ENCODE results near the gene ZMYND8. TPM values are rescaled to one million over a fixed set of nuclear protein-coding genes. Genes with fewer than 3 reads are reported as not detected.
A peak's percentile ranks its signal among the peaks of the same experiment; 100 is the strongest.

Gene ZMYND8
- polyA plus RNA-seq, 3 donors, result 1.4 to 13.8 (median 5.8) TPM

DNA sequence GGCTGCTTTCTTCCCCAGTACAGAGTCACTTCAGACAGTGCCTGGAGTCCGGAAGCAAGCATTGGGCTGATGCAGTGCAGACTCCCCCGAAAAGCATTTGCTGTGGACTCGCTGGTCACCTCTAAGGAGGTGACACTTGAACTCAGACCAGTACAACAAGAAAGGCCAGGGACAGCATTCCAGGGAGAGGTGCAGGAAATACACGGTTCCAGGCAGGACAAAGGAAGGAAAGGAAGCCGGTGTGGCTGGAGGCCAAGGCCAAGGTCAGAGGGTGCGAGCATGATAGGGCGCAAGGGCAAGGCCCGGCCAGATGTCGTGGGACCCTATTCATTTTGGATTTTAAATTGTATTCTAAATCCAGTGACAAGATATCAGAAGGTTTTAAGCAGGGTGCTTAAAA is 160.9 kb downstream of the ZMYND8 start:
- intact Hi-C loops (cut with micrococcal nuclease), result no loop called here
- Mint-ChIP-seq H3K27ac (peak overlapping the region in 1 of 7 donors; percentile 73), H3K4me3 (no peak overlapping the region), H3K36me3 (no peaks in the 10 kb centered on the region), H3K27me3 (ENCODE audit: low read depth in 3 of 3) (peaks cover 2 to 5% (median 4%) of the 10 kb centered on the region in 3 donors), H3K4me1 (peaks cover 7% of the 10 kb centered on the region), H3K9me3 (no peaks in the 10 kb centered on the region)
- no peaks in the 10 kb centered on the region for H3K4me1 ChIP-seq (ENCODE audit: control insufficient read depth in 1 of 2, insufficient read depth in 2 of 2, low read length in 2 of 2)
- peaks cover 0 to 4% of the 10 kb centered on the region in 2 donors for H3K27me3 ChIP-seq (ENCODE audit: control insufficient read depth in 2 of 2, insufficient read depth in 2 of 2, low read length in 2 of 2)
- H3K4me3 ChIP-seq (replicated peaks in 1 of 3; ENCODE audit: low read depth in 2 of 3, low read length in 3 of 3), result no peak overlapping the region
- no peak overlapping the region for H3K27ac ChIP-seq (ENCODE audit: low read depth in 1 of 2, low read length in 2 of 2)
- no peaks in the 10 kb centered on the region for H3K9me3 ChIP-seq (replicated peaks in 1 of 2; ENCODE audit: control insufficient read depth in 1 of 2, insufficient read depth in 1 of 2, low read length in 2 of 2)
- TF ChIP-seq, protein P1, sequence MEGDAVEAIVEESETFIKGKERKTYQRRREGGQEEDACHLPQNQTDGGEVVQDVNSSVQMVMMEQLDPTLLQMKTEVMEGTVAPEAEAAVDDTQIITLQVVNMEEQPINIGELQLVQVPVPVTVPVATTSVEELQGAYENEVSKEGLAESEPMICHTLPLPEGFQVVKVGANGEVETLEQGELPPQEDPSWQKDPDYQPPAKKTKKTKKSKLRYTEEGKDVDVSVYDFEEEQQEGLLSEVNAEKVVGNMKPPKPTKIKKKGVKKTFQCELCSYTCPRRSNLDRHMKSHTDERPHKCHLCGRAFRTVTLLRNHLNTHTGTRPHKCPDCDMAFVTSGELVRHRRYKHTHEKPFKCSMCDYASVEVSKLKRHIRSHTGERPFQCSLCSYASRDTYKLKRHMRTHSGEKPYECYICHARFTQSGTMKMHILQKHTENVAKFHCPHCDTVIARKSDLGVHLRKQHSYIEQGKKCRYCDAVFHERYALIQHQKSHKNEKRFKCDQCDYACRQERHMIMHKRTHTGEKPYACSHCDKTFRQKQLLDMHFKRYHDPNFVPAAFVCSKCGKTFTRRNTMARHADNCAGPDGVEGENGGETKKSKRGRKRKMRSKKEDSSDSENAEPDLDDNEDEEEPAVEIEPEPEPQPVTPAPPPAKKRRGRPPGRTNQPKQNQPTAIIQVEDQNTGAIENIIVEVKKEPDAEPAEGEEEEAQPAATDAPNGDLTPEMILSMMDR (IDR thresholded peaks at IDR 0.05), result no peak
- H4K20me1 ChIP-seq (ENCODE audit: insufficient read depth, low read length), result no peaks in the 10 kb centered on the region
- no peak for DNase-seq
- no peaks in the 10 kb centered on the region for H3K79me2 ChIP-seq (ENCODE audit: insufficient read depth, low read length)
- H3K9ac ChIP-seq (ENCODE audit: insufficient read depth, low read length, poor library complexity, severe bottlenecking), result no peak overlapping the region
- no peak overlapping the region for H3K4me2 ChIP-seq (replicated peaks; ENCODE audit: extremely low read depth, low read length, poor library complexity, severe bottlenecking)
- no peak overlapping the region for H2AFZ ChIP-seq (ENCODE audit: insufficient read depth, low read depth, low read length, poor library complexity, severe bottlenecking)
- H3K36me3 ChIP-seq (replicated peaks in 1 of 2; ENCODE audit: control insufficient read depth in 1 of 2, insufficient read depth in 2 of 2, low read length in 2 of 2), result no peaks in the 10 kb centered on the region
- 84% methylated on average over 7 of the region's 9 CpGs for WGBS (ENCODE audit: insufficient coverage)

DNA sequence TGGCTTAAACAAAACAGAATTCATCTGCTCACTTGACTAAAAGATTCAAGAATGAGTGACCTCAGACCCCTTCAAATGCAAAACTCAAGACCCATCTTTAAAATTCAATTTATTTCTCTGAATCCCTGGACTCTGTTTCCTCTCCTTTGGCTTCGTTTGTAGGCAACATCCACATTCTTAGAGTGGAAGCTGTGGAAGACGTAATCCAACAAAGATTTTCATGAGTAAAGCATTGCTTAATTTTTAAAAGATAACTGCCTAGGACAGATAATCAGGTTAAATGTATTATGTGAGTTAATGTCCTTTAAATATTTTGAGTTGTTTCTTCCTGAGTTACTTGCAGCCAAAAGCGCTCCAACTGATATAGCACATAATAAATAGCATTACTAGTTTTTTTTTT is 164.5 kb downstream of the ZMYND8 start:
- Histone ChIP-seq H3K27ac (ENCODE audit: low read depth in 1 of 2, low read length in 2 of 2) (no peak overlapping the region), H3K9ac (ENCODE audit: insufficient read depth, low read length, poor library complexity, severe bottlenecking) (no peak overlapping the region), H2AFZ (ENCODE audit: insufficient read depth, low read depth, low read length, poor library complexity, severe bottlenecking) (no peak overlapping the region), H3K36me3 (replicated peaks in 1 of 2; ENCODE audit: control insufficient read depth in 1 of 2, insufficient read depth in 2 of 2, low read length in 2 of 2) (no peaks in the 10 kb centered on the region), H3K9me3 (replicated peaks in 1 of 2; ENCODE audit: control insufficient read depth in 1 of 2, insufficient read depth in 1 of 2, low read length in 2 of 2) (no peaks in the 10 kb centered on the region), H3K4me3 (replicated peaks in 1 of 3; ENCODE audit: low read depth in 2 of 3, low read length in 3 of 3) (no peak overlapping the region), H4K20me1 (ENCODE audit: insufficient read depth, low read length) (no peaks in the 10 kb centered on the region), H3K4me1 (ENCODE audit: control insufficient read depth in 1 of 2, insufficient read depth in 2 of 2, low read length in 2 of 2) (no peaks in the 10 kb centered on the region), H3K79me2 (ENCODE audit: insufficient read depth, low read length) (no peaks in the 10 kb centered on the region), H3K4me2 (replicated peaks; ENCODE audit: extremely low read depth, low read length, poor library complexity, severe bottlenecking) (no peak overlapping the region), H3K27me3 (ENCODE audit: control insufficient read depth in 2 of 2, insufficient read depth in 2 of 2, low read length in 2 of 2) (peaks cover 0 to 4% of the 10 kb centered on the region in 2 donors)
- Mint-ChIP-seq H3K4me3 (no peak overlapping the region), H3K36me3 (no peaks in the 10 kb centered on the region), H3K4me1 (peaks cover 7% of the 10 kb centered on the region), H3K9me3 (no peaks in the 10 kb centered on the region), H3K27me3 (ENCODE audit: low read depth in 3 of 3) (peaks cover 0 to 15% (median 9%) of the 10 kb centered on the region in 3 donors), H3K27ac (no peak overlapping the region)
- intact Hi-C loops (cut with micrococcal nuclease), result no loop called here
- DNase-seq, result no peak
- no CpG with 5 or more reads among the region's 3 CpGs for WGBS (ENCODE audit: insufficient coverage)
- TF ChIP-seq, protein P1 (IDR thresholded peaks at IDR 0.05), result no peak

Measured in CD14-positive monocyte (primary cell).